ENCODE results near the gene SDK1. TPM values are rescaled to one million over a fixed set of nuclear protein-coding genes. Genes with fewer than 3 reads are reported as not detected.

The SDK1 gene
- total and polyA plus RNA-seq, 2 of the 8 experiments (the other 6 are each of a cell fraction or from before 2014, with no cell fraction given), result 3.3 to 7.2 TPM

DNA sequence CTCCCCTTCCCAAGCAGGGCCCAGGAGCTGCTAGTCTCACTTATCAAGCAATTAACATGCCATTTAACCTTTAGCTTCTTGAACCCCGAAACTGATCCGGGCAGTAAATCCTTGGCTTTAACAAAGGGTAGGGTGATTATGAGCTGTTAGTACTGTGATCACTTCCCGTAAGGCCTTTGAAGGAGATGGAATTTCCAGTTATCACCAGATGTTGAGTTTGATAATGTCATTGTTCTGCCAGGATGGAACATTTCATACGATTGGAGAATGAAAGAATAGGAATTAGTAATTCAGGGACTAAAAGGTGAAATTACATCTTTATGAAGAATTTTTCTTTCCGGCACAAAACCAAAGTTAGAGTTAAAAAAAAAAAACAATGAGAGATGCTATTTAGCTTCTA, 810.1 kb downstream of the SDK1 start (continued):
- TF ChIP-seq ASH2L (IDR thresholded peaks at IDR 0.05; ENCODE audit: low read length), result no peak
- no peak for TF ChIP-seq RNF2 (IDR thresholded peaks at IDR 0.05; ENCODE audit: borderline replicate concordance, low read depth, low read length, missing control alignments, poor library complexity, severe bottlenecking)
- TF ChIP-seq, protein P1, sequence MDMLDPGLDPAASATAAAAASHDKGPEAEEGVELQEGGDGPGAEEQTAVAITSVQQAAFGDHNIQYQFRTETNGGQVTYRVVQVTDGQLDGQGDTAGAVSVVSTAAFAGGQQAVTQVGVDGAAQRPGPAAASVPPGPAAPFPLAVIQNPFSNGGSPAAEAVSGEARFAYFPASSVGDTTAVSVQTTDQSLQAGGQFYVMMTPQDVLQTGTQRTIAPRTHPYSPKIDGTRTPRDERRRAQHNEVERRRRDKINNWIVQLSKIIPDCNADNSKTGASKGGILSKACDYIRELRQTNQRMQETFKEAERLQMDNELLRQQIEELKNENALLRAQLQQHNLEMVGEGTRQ (IDR thresholded peaks at IDR 0.05; ENCODE audit: low read length), result no peak
- TF ChIP-seq SIX5 (IDR thresholded peaks at IDR 0.05; ENCODE audit: low read depth, low read length), result no peak
- no peak for TF ChIP-seq HDAC2 (IDR thresholded peaks at IDR 0.05; ENCODE audit: borderline replicate concordance in 1 of 2, low read depth in 2 of 2, low read length in 2 of 2)
- no peak for TF ChIP-seq YY1 (IDR thresholded peaks at IDR 0.05; ENCODE audit: low read depth, low read length)
